GM18498 (cell line): ENCODE measurements around the gene RAI1.

Experiments used
- ATAC-seq: cut with Tn5 transposase; IDR thresholded peaks from one replicate; pipeline ENCODE4 v1.9.1; 2021; ENCODE audit warnings: mild to moderate bottlenecking, moderate library complexity; ENCODE audit not compliant: unreplicated experiment

Gene RAI1

DNA sequence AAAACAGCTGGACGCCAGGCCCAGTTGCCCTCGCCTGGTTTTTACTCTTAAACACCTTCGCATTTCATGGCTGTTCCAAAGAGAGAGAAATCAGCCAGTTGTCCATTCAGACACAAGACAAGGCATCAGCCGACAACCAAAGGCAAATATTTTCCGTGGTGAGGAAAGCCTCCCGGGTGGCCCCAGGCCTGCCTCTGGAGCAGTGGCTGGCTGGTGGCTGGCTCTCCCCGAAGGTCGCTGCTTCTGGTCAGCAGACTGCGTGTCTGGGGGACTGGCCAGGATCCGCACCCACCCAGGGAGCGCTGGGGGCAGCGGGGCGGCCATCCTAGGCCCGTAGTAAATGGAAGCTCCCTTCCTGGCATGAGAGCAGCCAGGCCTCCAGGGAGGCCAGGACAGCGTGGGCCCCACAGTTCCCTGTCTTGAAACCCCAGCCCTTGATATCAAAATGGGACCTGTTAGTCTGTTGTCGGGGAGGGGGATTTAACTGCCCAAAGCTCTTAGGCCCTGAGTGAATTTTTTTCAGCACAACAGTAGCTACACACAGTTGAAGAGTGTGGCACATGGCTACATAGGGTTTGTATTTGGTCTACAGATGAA is 97.9 kb downstream of the RAI1 start:
- no peak for ATAC-seq

DNA sequence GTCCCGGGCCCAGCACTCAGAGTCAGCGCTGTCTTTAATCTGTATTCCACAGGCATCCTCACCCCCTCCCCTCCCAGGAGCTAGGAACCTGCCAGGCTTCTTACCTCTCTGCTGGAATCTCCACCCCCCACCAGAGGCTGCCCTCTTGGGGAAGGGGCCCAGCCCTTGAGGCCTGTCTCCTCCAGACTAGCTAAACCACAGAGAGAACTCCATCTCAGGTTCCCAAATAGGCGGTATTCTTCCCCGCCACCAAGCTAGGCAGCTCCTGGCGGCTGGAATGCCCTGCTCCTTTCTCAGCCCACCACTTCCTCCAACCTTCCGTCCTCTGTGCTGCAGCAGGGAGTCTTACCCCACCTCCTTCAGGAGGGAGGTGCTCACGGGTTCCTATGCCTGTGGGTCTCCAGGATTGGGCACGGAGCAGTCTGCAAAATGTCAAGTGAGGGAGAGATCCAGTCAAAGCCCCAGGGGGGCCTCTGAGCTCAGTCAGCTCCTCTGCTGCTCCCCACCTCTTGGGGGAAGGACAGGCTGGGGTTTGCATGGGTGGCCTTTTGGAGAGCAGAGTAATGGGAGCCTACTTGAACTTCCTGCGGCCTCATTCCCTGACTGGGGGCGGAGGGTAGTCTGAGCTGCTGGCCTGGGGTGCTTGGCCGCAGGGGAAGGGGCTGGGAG is 99.8 kb downstream of the RAI1 start:
- no peak for ATAC-seq

DNA sequence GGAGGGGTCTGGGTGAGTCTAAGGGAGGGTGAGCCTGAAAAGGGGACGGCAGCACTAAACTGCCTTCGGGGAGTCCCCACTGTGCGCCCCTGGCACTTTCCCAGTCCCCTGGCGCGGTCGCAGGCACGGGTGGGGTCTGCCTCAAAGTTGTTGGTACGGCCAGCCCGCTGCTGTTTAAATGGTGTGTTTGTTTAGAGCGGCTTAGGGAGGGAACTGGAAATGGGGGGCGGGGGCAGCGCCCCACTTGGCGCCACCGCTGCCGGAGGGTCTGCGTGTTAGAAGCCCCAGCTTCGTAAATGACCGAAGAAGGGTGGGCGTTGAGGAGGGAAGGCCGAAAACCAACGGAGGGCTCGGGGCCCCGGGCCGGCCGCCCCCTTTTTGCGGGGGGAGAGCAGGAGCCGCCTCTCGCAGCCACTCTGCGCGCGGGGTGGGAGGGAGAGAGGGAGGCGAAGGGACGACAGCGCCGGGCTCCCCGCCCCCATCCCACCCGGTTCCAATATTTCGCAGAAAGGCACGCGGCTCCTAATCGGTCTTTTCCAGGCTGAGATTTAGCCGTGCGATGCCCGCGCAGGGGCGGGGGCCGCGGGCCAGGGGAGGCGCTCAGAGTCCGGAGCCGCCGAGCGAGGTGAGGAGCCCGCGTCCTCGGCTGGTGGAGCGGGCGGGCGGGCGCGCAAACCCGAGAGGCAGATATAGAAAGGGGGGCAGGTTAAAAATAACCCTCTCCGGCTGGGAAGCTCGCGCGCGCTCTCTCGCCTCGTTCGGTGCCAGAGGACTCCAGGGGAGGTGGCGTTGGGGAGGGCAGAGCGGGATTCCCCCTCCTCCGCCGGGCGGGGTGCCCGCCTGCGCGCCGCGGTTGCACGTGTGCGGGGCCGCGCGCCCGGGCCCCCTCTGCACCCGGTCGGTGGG is 100.6 kb downstream of the RAI1 start:
- ATAC-seq: no peak

DNA sequence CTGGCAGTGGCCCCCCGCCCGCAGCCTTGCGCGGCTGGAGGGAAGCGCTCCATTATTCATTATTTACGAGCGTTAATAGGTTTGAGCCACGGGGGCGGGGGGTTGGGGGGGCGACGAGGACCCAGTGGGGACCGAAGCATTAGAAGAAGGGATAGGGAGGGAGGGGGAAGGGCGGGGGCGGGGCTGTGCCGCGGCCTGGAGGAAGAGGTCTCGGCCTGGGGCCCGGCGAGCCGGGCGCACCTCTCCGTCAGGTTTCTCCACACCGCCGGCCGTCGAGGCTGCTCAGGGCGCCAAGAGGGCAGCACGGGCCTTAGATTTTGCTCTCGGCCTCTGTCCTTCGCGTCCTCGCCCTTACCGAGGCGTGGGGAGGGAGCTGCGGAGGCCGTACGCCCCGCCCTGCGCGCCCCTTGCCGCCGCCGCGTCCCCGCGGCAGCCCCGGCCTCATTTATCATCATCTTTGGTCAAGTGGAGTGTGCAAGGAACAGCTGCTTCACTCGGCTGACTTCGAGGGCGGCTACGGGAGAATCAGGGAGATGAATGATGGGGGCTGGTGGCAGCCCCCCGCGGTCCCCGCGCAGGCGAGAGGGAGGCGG is 101.4 kb downstream of the RAI1 start:
- peak; percentile 15 for ATAC-seq

GRCh38 chr17:17783116-17783824 is 102.0 kb downstream of the RAI1 start:
- peak; percentile 38 for ATAC-seq

- ATAC-seq: peak; percentile 38
These were observed 102.8 kb downstream of the RAI1 start for GRCh38 chr17:17783825-17784656.

DNA sequence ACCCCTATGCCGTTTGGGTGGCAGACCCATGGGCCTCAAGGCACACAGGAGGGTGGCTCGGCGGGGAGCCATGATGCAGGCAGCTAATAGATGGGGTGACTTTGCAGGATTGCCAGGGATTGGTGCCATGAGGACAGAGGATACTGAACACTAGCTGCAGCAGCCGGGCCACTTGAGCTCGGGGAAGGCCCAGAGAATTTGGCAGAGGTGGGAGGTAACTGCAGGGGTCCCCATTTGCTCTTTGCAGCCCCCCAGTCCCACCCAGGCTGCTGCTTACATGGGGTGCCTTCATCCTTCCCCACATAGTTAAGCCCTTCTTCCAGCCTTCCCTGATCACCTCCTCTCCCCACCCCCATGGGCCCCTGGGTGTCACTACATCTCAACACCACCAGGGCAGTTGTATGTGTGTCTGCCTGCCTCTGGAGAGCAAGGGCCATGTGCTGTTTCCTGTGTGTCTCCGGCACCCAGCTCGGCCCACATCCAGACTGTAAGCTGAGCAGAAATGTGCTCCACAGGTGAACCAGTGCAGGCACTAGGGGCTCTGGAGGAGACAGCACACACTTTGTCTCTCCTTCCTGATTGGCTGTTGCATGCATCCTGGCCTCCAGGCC is 103.5 kb downstream of the RAI1 start:
- ATAC-seq: no peak

GRCh38 chr17:17785407-17785806 is 104.1 kb downstream of the RAI1 start:
- no peak for ATAC-seq

GRCh38 chr17:17786998-17787397 is 105.7 kb downstream of the RAI1 start:
- no peak for ATAC-seq

GRCh38 chr17:17787568-17787967 is 106.3 kb downstream of the RAI1 start:
- ATAC-seq: no peak

DNA sequence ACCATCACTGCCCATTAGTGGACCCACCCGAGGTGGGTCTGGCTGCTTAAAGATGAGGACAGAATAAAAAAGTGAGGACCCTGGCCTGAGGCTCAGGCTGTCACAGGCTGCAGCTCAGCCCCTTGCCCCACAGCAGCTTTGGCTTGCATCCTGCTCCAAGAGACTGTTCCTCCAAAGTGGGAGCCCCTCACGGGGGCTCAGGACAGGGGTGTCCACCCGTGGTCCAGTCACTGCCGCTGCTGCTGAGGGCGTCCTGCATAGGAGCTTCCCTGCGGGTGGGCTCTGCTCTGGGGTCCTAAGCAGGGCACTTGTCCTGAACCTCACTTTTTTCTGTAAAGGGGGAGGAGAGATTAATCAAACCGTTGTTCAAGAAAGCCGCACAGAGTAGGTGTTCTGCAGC is 107.7 kb downstream of the RAI1 start:
- ATAC-seq: no peak

DNA sequence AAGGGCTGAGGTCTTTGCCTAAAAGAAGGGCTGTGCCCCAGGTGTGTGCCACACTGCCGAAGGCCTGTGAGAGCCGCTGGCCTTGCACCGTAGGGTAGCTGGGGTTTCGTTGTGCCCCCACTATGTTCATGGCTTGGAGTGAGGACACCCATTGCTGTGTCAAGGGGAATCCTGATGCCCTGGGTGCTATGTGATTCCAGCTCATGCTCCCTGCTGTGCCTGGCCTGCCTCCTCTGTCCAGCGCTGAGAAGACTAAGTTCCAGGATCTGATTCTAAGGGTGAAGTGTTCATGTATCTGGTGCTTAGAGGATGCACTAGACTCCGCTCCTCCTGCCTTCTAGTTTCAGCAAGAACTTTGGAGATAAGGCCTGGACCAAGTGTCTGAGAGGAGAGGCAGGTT is 108.2 kb downstream of the RAI1 start:
- ATAC-seq: no peak

- no peak for ATAC-seq
These were observed 108.8 kb downstream of the RAI1 start for GRCh38 chr17:17789828-17790636.

GRCh38 chr17:17790637-17791464 is 109.6 kb downstream of the RAI1 start:
- ATAC-seq: no peak

DNA sequence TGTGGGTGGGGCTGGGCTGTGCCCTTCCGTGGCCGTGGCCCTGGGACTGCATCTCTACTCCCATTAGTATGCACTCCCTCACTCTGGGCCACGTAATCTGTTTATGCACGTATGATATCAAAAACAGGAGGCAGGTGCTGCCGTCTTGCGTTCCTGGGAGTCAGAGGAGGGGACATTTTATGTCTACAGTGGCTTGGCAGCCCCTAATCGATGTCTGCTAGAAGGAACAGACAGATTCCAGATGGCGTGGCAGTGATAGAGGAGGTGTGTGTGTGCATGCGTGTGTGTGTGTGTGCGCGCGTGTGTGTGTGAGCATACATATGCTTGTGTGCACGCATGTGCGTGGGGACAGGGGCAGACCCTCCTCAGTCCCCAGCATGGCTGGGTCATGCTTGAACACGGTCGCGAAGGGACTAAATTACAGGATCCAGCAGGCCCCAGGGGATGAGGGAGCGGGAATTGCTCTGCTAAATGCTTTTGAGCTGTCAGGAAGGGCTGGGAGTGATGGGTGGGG is 110.8 kb downstream of the RAI1 start:
- no peak for ATAC-seq

DNA sequence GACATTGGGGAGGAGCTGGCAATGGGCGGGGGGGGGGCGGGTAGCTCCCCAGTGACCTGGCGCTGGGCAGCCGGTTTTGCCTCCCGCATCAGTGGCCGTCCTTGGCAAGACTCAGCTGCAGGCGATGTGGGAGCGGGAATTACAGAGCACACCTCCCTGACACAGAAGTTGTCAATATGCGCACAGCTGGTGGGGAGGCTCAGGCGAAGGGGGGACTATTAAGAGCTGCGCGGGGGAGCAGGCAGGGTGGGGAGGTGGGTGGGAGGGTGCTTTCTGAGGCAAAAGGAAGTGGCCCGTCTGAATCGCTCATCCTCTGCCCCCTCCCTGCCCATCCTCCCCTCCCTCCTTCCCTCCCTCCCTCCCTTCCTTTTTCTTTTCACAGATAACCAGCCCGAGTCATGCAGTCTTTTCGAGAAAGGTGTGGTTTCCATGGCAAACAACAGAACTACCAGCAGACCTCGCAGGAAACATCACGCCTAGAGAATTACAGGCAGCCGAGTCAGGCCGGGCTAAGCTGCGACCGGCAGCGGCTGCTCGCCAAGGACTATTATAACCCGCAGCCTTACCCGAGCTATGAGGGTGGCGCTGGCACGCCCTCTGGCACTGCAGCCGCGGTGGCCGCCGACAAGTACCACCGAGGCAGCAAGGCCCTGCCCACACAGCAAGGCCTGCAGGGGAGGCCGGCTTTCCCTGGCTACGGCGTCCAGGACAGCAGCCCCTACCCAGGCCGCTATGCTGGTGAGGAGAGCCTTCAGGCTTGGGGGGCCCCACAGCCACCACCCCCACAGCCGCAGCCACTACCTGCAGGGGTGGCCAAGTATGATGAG is 111.5 kb downstream of the RAI1 start:
- no peak for ATAC-seq
